Activated T-helper 1 cell treated with Interleukin-2 at 50 U/mL for 16 hours (primary cell): ENCODE data around the gene TNPO3.

ENCODE experiments used
- DNase-seq: peaks from one replicate; pipeline ENCODE4 v3.0.0-alpha.2; 2020; ENCODE audit warnings: low read depth

Gene TNPO3

DNA sequence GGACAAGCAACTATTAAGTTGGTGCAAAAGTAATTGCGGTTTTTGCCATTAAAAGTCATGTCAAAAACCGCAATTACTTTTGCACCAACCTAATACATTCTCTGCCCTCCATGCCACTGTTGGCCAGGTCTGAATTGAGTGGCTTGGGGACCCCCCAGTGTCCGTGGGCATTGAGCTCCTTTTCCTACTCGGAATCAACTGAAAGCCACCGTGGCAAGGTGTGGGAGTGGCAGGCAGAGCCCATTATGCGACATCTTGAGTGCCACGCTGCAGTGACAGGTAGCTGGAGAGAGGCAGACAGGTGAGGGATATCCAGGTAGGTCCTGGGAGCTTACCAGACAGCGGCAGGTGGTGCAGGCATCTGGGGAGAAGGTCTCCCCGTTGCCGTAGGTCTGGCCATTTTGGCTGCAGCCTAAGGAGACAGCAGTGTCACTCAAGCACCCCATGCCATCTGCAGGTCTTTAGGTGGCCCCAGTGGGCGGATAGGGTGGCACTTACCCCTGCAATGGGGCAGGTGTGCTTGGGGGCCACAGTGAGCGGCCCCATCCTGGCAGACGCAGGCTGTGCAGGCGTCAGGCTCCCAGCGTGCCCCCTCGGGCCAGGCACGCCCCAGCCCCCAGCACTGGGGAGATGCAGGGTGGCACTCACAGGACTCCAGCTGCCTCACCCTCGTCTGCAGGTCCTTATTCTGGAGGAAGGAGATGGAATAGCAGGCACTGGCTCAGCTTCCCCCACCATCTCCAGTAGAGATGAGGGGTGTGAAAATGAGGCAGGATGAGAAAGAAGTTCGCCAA lies 147.9 kb downstream of the TNPO3 start:
- no peak for DNase-seq

GRCh38 chr7:128906001-128906765 lies 148.7 kb downstream of the TNPO3 start:
- no peak for DNase-seq

GRCh38 chr7:128904381-128905197 lies 150.3 kb downstream of the TNPO3 start:
- DNase-seq, result no peak
